Measurements from ENCODE around the gene MATN4. TPM values are rescaled to one million over a fixed set of nuclear protein-coding genes. Genes with fewer than 3 reads are reported as not detected.
A peak's percentile ranks its signal among the peaks of the same experiment; 100 is the strongest.

MATN4 gene
- total RNA-seq, 3 donors from 2014 or later (not counting 1 experiment from before 2014, with no cell fraction given), result not detected

DNA sequence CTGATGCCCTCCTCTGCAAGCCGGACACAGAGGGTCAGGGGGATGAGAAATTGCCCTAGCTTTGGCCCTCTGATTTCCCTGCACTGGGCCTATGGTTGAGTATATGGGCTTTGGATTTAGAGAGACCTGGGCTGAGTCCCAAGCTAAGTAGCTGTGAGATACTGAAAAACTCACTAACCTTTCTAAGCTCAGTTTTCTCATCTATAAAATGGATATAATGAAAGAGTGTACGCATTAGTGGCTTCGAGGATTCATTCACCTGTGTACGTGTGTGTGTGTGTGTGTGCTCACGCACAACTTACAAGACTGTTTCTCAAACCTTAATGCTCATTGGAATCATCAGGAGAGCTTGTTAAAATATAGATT lies 14.1 kb downstream of the MATN4 start:
- H3K4me3 Mint-ChIP-seq, result peak overlapping the region; percentile 80
- TF ChIP-seq, protein P1, sequence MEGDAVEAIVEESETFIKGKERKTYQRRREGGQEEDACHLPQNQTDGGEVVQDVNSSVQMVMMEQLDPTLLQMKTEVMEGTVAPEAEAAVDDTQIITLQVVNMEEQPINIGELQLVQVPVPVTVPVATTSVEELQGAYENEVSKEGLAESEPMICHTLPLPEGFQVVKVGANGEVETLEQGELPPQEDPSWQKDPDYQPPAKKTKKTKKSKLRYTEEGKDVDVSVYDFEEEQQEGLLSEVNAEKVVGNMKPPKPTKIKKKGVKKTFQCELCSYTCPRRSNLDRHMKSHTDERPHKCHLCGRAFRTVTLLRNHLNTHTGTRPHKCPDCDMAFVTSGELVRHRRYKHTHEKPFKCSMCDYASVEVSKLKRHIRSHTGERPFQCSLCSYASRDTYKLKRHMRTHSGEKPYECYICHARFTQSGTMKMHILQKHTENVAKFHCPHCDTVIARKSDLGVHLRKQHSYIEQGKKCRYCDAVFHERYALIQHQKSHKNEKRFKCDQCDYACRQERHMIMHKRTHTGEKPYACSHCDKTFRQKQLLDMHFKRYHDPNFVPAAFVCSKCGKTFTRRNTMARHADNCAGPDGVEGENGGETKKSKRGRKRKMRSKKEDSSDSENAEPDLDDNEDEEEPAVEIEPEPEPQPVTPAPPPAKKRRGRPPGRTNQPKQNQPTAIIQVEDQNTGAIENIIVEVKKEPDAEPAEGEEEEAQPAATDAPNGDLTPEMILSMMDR (IDR thresholded peaks at IDR 0.05), result peak; percentile 38

DNA sequence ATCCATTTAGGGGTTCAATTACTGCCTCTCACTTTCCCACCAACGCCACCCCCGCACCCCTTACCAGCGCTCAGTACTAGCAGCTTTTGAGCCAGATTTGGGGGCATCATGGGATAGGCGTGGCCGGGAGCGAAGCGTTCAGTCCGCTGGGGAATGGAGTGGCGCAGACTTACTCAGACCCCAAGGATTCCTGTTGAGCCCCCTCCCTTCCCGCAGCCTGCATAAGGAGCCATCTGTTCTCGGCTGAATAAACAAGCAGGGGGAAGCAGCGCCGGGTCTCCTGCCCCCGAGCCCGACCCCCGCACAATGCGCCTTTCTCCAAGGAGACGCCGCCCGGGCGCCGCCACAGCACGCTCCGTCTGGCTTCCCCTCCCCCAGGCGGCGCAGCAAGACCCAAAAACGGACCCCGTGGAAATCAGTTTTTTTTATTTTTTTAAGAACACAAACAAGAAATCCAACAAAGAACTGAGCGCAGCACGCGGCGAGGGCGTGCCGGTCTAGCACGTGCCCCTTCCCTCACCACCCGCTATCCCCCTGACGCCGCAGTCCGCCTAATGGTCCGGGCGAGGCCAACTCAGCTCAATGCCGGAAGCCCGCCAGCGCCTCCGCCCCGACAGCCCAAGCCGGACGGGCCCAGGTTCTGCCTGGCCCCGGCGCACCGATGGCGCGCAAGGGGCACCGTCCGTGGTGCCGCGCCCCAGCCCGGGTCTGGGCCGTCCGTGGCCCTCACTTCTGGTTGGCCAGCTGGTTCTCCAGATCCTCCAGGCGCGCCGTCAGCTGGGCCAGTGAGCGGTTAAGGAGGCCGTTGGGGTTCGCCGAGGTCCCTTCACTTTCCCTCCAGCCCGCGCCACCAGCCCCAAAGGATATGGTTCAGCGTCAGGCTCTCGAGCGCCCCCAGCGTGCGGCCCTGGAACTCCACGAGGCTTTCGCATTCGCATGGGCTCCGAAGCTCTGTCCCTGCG lies 14.8 kb downstream of the MATN4 start:
- Histone ChIP-seq H3K9me3 (ENCODE audit: control insufficient read depth, insufficient read depth, low read length) (no peaks in the 10 kb centered on the region), H3K27me3 (ENCODE audit: control insufficient read depth, insufficient read depth, low read length) (peaks cover 10% of the 10 kb centered on the region), H3K27ac (ENCODE audit: low read length) (no peak overlapping the region), H3K4me1 (ENCODE audit: control insufficient read depth, insufficient read depth, low read length) (peaks cover 11% of the 10 kb centered on the region), H3K36me3 (ENCODE audit: control insufficient read depth, insufficient read depth, low read length) (no peaks in the 10 kb centered on the region), H3K4me3 (ENCODE audit: low read length) (peak overlapping the region; percentile 23)
- peak overlapping the region; percentile 80 for H3K4me3 Mint-ChIP-seq
- H3K9me3 Mint-ChIP-seq, result no peaks in the 10 kb centered on the region
- peak; percentile 75 to 83 for DNase-seq
- peak; percentile 91 to 93 (median 93) for ATAC-seq
- intact Hi-C loops (cut with micrococcal nuclease), result loop anchor here (10.0 kb wide), 2 partner anchors 61 to 609 kb away; no protein-coding TSS in a partner anchor
- 6% methylated on average over 79 of the region's 79 CpGs for WGBS (ENCODE audit: insufficient coverage)
- H3K4me1 Mint-ChIP-seq, result peaks cover 15 to 25% of the 10 kb centered on the region in 2 donors
- H3K36me3 Mint-ChIP-seq, result no peaks in the 10 kb centered on the region
- H3K27me3 Mint-ChIP-seq (ENCODE audit: low read depth in 2 of 2), result peaks cover 25 to 41% of the 10 kb centered on the region in 2 donors
- no peak overlapping the region for H3K27ac Mint-ChIP-seq
- TF ChIP-seq, protein P1 (IDR thresholded peaks at IDR 0.05), result peak; percentile 83

More for the DNA sequence above, 14.1 kb downstream of the MATN4 start:
- Histone ChIP-seq H3K4me3 (ENCODE audit: low read length) (no peak overlapping the region), H3K4me1 (ENCODE audit: control insufficient read depth, insufficient read depth, low read length) (peaks cover 11% of the 10 kb centered on the region), H3K9me3 (ENCODE audit: control insufficient read depth, insufficient read depth, low read length) (no peaks in the 10 kb centered on the region), H3K27ac (ENCODE audit: low read length) (no peak overlapping the region), H3K27me3 (ENCODE audit: control insufficient read depth, insufficient read depth, low read length) (peaks cover 10% of the 10 kb centered on the region), H3K36me3 (ENCODE audit: control insufficient read depth, insufficient read depth, low read length) (no peaks in the 10 kb centered on the region)
- no peak overlapping the region for H3K27ac Mint-ChIP-seq
- peaks cover 15 to 25% of the 10 kb centered on the region in 2 donors for H3K4me1 Mint-ChIP-seq
- ATAC-seq, result no peak
- WGBS (ENCODE audit: insufficient coverage), result 63% methylated on average over 5 of the region's 5 CpGs
- no peak for DNase-seq
- peaks cover 18 to 42% of the 10 kb centered on the region in 2 donors for H3K27me3 Mint-ChIP-seq (ENCODE audit: low read depth in 2 of 2)
- H3K9me3 Mint-ChIP-seq, result no peaks in the 10 kb centered on the region
- intact Hi-C loops (cut with micrococcal nuclease), result loop anchor here (10.0 kb wide), 2 partner anchors 61 to 609 kb away; no protein-coding TSS in a partner anchor
- H3K36me3 Mint-ChIP-seq, result no peaks in the 10 kb centered on the region

DNA sequence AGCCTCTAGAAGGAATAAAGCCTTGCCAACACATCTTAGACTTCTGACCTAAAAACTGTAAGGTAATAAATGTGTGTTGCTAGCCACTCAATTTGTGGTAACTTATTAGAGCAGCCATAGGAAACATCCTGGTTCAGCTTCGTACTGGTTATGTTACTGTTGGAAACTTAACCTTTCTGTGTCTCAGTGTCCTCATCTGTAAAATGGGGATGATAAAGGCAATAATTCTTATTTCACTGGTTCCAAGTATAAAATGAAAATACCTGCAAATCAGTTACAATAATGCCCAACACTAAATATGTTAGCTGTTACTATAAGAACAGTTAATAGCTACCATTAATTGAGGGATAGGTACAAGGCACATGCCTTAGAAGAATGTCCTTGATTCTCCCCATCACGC lies 15.8 kb downstream of the MATN4 start:
- H3K27ac ChIP-seq (ENCODE audit: low read length), result no peak overlapping the region
- H3K9me3 ChIP-seq (ENCODE audit: control insufficient read depth, insufficient read depth, low read length), result no peaks in the 10 kb centered on the region
- no peak for DNase-seq
- H3K4me1 ChIP-seq (ENCODE audit: control insufficient read depth, insufficient read depth, low read length), result peaks cover 11% of the 10 kb centered on the region
- 81% methylated on average over 2 of the region's 2 CpGs for WGBS (ENCODE audit: insufficient coverage)
- no peak overlapping the region for H3K4me3 ChIP-seq (ENCODE audit: low read length)
- no peak overlapping the region for H3K27ac Mint-ChIP-seq
- no peaks in the 10 kb centered on the region for H3K9me3 Mint-ChIP-seq
- TF ChIP-seq, protein P1 (IDR thresholded peaks at IDR 0.05), result no peak
- ATAC-seq, result no peak
- no peaks in the 10 kb centered on the region for H3K36me3 Mint-ChIP-seq
- peaks cover 27 to 40% of the 10 kb centered on the region in 2 donors for H3K27me3 Mint-ChIP-seq (ENCODE audit: low read depth in 2 of 2)
- peak overlapping the region; percentile 56 for H3K4me3 Mint-ChIP-seq
- H3K4me1 Mint-ChIP-seq, result peaks cover 15 to 25% of the 10 kb centered on the region in 2 donors
- H3K36me3 ChIP-seq (ENCODE audit: control insufficient read depth, insufficient read depth, low read length), result no peaks in the 10 kb centered on the region
- intact Hi-C loops (cut with micrococcal nuclease), result loop anchor here (10.0 kb wide), 2 partner anchors 62 to 608 kb away; no protein-coding TSS in a partner anchor
- H3K27me3 ChIP-seq (ENCODE audit: control insufficient read depth, insufficient read depth, low read length), result peaks cover 10% of the 10 kb centered on the region
